DOHH2 (cell line): Measurements from ENCODE around the gene KIF1A.

Experiments
- H3F3A ChIP-seq: fragments of 200-600 bp; sonication (generic), shearing (Covaris generic); 2 replicates; pipeline ENCODE4 v1.6.0; 2016; ENCODE audit warnings: antibody characterized with exemption, mild to moderate bottlenecking; ENCODE audit not compliant: control insufficient read depth, insufficient read depth
- H3K27ac ChIP-seq: fragments of 200-600 bp; sonication (generic); 2 replicates; pipeline ENCODE4 v1.5.1; 2014; ENCODE audit warnings: low read depth, mild to moderate bottlenecking, low read length, moderate library complexity
- H3K27me3 ChIP-seq: fragments of 200-600 bp; sonication (generic); 2 replicates; pipeline ENCODE4 v1.6.1; 2014; ENCODE audit warnings: mild to moderate bottlenecking, low read length, mixed read lengths; ENCODE audit not compliant: control insufficient read depth
- H3K36me3 ChIP-seq: fragments of 200-600 bp; sonication (generic); 2 replicates; pipeline ENCODE4 v1.6.1; 2014; ENCODE audit warnings: mild to moderate bottlenecking, low read length, moderate library complexity, mixed read lengths; ENCODE audit not compliant: control insufficient read depth
- H3K4me1 ChIP-seq: fragments of 200-600 bp; sonication (generic); 2 replicates; pipeline ENCODE4 v1.6.1; 2014; ENCODE audit warnings: mild to moderate bottlenecking, low read length, mixed read lengths; ENCODE audit not compliant: control insufficient read depth
- H3K4me2 ChIP-seq: fragments of 200-600 bp; sonication (generic); 2 replicates; pipeline ENCODE4 v1.6.0; 2014; ENCODE audit warnings: mild to moderate bottlenecking, low read length, moderate library complexity
- H3K4me3 ChIP-seq: fragments of 200-600 bp; sonication (generic); 2 replicates; pipeline ENCODE4 v1.5.1; 2014; ENCODE audit warnings: mild to moderate bottlenecking, low read length, mixed read lengths
- H3K79me2 ChIP-seq: fragments of 200-600 bp; sonication (generic); 2 replicates; pipeline ENCODE4 v1.6.1; 2014; ENCODE audit warnings: mild to moderate bottlenecking, low read length, mixed read lengths; ENCODE audit not compliant: control insufficient read depth
- H3K9me2 ChIP-seq: fragments of 200-600 bp; sonication (generic); replicated peaks from 2 replicates; pipeline ENCODE4 v1.6.1; 2014; ENCODE audit warnings: mild to moderate bottlenecking, low read length, mixed read lengths; ENCODE audit not compliant: control insufficient read depth
- H3K9me3 ChIP-seq: fragments of 200-600 bp; sonication (generic); 2 replicates; pipeline ENCODE4 v1.6.1; 2014; ENCODE audit warnings: antibody characterized with exemption, low read length, mixed read lengths; ENCODE audit not compliant: control insufficient read depth, insufficient read depth
- H4K20me1 ChIP-seq: fragments of 200-600 bp; sonication (generic); 2 replicates; pipeline ENCODE4 v1.6.0; 2014; ENCODE audit warnings: low read depth, mild to moderate bottlenecking, antibody characterized with exemption, low read length, moderate library complexity; ENCODE audit not compliant: control insufficient read depth, insufficient read depth
- CTCF ChIP-seq: fragments of 200-600 bp; sonication (generic); IDR thresholded peaks from one replicate; pipeline ENCODE4 v1.5.1; 2014; ENCODE audit warnings: antibody characterized with exemption, mild to moderate bottlenecking, low read depth, low read length; ENCODE audit not compliant: poor library complexity, severe bottlenecking
- EZH2phosphoT487 ChIP-seq: fragments of 200-600 bp; sonication (generic); IDR thresholded peaks from 2 replicates; pipeline ENCODE4 v1.6.1; 2017; ENCODE audit warnings: borderline replicate concordance, mild to moderate bottlenecking, antibody characterized with exemption, low read length, moderate library complexity, mixed read lengths

KIF1A gene

GRCh38 chr2:240757086-240757614, 62.9 kb downstream of the KIF1A start:
- Histone ChIP-seq H3K27ac (no peak overlapping the region), H3K4me3 (no peak overlapping the region), H3K27me3 (no peaks in the 10 kb centered on the region), H3K36me3 (no peaks in the 10 kb centered on the region), H3K9me2 (no peaks in the 10 kb centered on the region), H3K79me2 (no peaks in the 10 kb centered on the region), H3F3A (no peaks in the 10 kb centered on the region), H3K4me1 (no peaks in the 10 kb centered on the region), H3K9me3 (no peaks in the 10 kb centered on the region), H4K20me1 (no peaks in the 10 kb centered on the region), H3K4me2 (no peak overlapping the region)
- no peak for TF ChIP-seq CTCF
- TF ChIP-seq EZH2phosphoT487 = no peak

GRCh38 chr2:240752209-240752608, 67.8 kb downstream of the KIF1A start:
- Histone ChIP-seq H3K36me3 (no peaks in the 10 kb centered on the region), H3K9me3 (no peaks in the 10 kb centered on the region), H3K9me2 (no peaks in the 10 kb centered on the region), H4K20me1 (no peaks in the 10 kb centered on the region), H3K4me2 (no peak overlapping the region), H3K27me3 (no peaks in the 10 kb centered on the region), H3F3A (no peaks in the 10 kb centered on the region), H3K27ac (no peak overlapping the region), H3K4me1 (no peaks in the 10 kb centered on the region), H3K79me2 (no peaks in the 10 kb centered on the region), H3K4me3 (no peak overlapping the region)
- TF ChIP-seq EZH2phosphoT487 = no peak
- TF ChIP-seq CTCF = no peak

- Histone ChIP-seq H3K9me2 (no peaks in the 10 kb centered on the region), H3K4me3 (no peak overlapping the region), H3K27ac (no peak overlapping the region), H3K36me3 (no peaks in the 10 kb centered on the region), H4K20me1 (no peaks in the 10 kb centered on the region), H3K79me2 (no peaks in the 10 kb centered on the region), H3K27me3 (no peaks in the 10 kb centered on the region), H3K4me1 (no peaks in the 10 kb centered on the region), H3K4me2 (no peak overlapping the region), H3F3A (no peaks in the 10 kb centered on the region), H3K9me3 (no peaks in the 10 kb centered on the region)
- TF ChIP-seq CTCF (no peak), EZH2phosphoT487 (no peak)
These were observed 69.6 kb downstream of the KIF1A start for GRCh38 chr2:240750409-240750808.

- Histone ChIP-seq H3K27ac (no peak overlapping the region), H3K79me2 (no peaks in the 10 kb centered on the region), H4K20me1 (no peaks in the 10 kb centered on the region), H3K36me3 (no peaks in the 10 kb centered on the region), H3K9me2 (no peaks in the 10 kb centered on the region), H3K4me2 (no peak overlapping the region), H3F3A (no peaks in the 10 kb centered on the region), H3K4me3 (no peak overlapping the region), H3K9me3 (no peaks in the 10 kb centered on the region), H3K27me3 (no peaks in the 10 kb centered on the region), H3K4me1 (no peaks in the 10 kb centered on the region)
- TF ChIP-seq EZH2phosphoT487 = no peak
- TF ChIP-seq CTCF = no peak
These were observed 70.5 kb downstream of the KIF1A start for GRCh38 chr2:240749516-240749915.
